Upper lobe of right lung (tissue), 1 donor: Measurements from ENCODE around the gene COL10A1. TPM values are rescaled to one million over a fixed set of nuclear protein-coding genes. Genes with fewer than 3 reads are reported as not detected.

Experiments used
- ATAC-seq: fragments of 200-7000 bp; cut with Tn5 transposase; one replicate; pipeline ENCODE4 v1.9.1; 2020; ENCODE audit warnings: mild to moderate bottlenecking, moderate library complexity
- DNase-seq: peaks from one replicate; pipeline ENCODE4 v3.0.0-alpha.2; 2020
- H3K27ac ChIP-seq: fragments of 200-600 bp; one replicate; pipeline ENCODE4 v1.8.0; 2022
- H3K27me3 ChIP-seq: fragments of 200-600 bp; one replicate; pipeline ENCODE4 v1.8.0; 2022; ENCODE audit warnings: mild to moderate bottlenecking
- H3K36me3 ChIP-seq: fragments of 200-600 bp; one replicate; pipeline ENCODE4 v1.8.0; 2022
- H3K4me1 ChIP-seq: fragments of 200-600 bp; one replicate; pipeline ENCODE4 v1.8.0; 2022
- H3K4me3 ChIP-seq: fragments of 200-600 bp; one replicate; pipeline ENCODE4 v1.8.0; 2022; ENCODE audit warnings: mild to moderate bottlenecking
- H3K9me3 ChIP-seq: fragments of 200-600 bp; one replicate; pipeline ENCODE4 v1.8.0; 2022
- CTCF ChIP-seq: fragments of 200-600 bp; IDR thresholded peaks from one replicate; pipeline ENCODE4 v1.8.0; 2022; ENCODE audit warnings: antibody characterized with exemption
- intact Hi-C: fragments of 100-400 bp; cut with DNase I; formaldehyde crosslinking; loops from one replicate; pipeline ENCODE4 v1.11.0; 2022
- total RNA-seq: library from RNA; stranded (reverse); fragmentation: NEBNext Ultra II Directional; extraction: Animal tissue kit (Norgen Biotek cat#: 25700); gene quantifications from one replicate; pipeline ENCODE4 v1.2.1, GENCODE V29; 2021
- donor health status: DM: no; HTN: yes; CAD: no; lungs with severe emphysema.

Gene COL10A1
- total RNA-seq, 1 donor from 2014 or later, result 2.8 TPM

GRCh38 chr6:116168148-116168547 is 42.2 kb upstream of the COL10A1 start:
- intact Hi-C loops, result no loop called here
- Histone ChIP-seq H3K36me3 (no peaks in the 10 kb centered on the region), H3K9me3 (peaks cover 4% of the 10 kb centered on the region), H3K27me3 (no peaks in the 10 kb centered on the region), H3K4me3 (no peak overlapping the region), H3K27ac (no peak overlapping the region), H3K4me1 (no peaks in the 10 kb centered on the region)
- DNase-seq, result no peak
- ATAC-seq, result no peak
- TF ChIP-seq CTCF, result no peak

- no peak for TF ChIP-seq CTCF
- Histone ChIP-seq H3K36me3 (no peaks in the 10 kb centered on the region), H3K27ac (no peak overlapping the region), H3K4me3 (no peak overlapping the region), H3K27me3 (no peaks in the 10 kb centered on the region), H3K9me3 (peaks cover 4% of the 10 kb centered on the region), H3K4me1 (no peaks in the 10 kb centered on the region)
- no peak for ATAC-seq
- intact Hi-C loops, result no loop called here
- no peak for DNase-seq
Measured at GRCh38 chr6:116166369-116166768, 40.4 kb upstream of the COL10A1 start.

GRCh38 chr6:116165596-116165995 is 39.7 kb upstream of the COL10A1 start:
- no peak for TF ChIP-seq CTCF
- ATAC-seq, result no peak

GRCh38 chr6:116159782-116160524 is 34.0 kb upstream of the COL10A1 start:
- no peak overlapping the region for H3K4me3 ChIP-seq
- H3K4me1 ChIP-seq, result no peaks in the 10 kb centered on the region
- no peak for DNase-seq
- no peaks in the 10 kb centered on the region for H3K27me3 ChIP-seq
- no peak for TF ChIP-seq CTCF
- no peaks in the 10 kb centered on the region for H3K9me3 ChIP-seq
- no peak overlapping the region for H3K27ac ChIP-seq
- intact Hi-C loops, result no loop called here
- ATAC-seq, result no peak
- no peaks in the 10 kb centered on the region for H3K36me3 ChIP-seq

More at GRCh38 chr6:116165596-116165995, 39.7 kb upstream of the COL10A1 start:
- Histone ChIP-seq H3K4me1 (no peaks in the 10 kb centered on the region), H3K27ac (no peak overlapping the region), H3K27me3 (no peaks in the 10 kb centered on the region), H3K4me3 (no peak overlapping the region), H3K9me3 (peaks cover 4% of the 10 kb centered on the region), H3K36me3 (no peaks in the 10 kb centered on the region)
- intact Hi-C loops, result no loop called here
- no peak for DNase-seq

GRCh38 chr6:116158641-116159040 is 32.7 kb upstream of the COL10A1 start:
- H3K4me1 ChIP-seq, result no peaks in the 10 kb centered on the region
- intact Hi-C loops, result no loop called here

More at GRCh38 chr6:116158641-116159040, 32.7 kb upstream of the COL10A1 start:
- no peak overlapping the region for H3K27ac ChIP-seq
- TF ChIP-seq CTCF, result no peak
- no peaks in the 10 kb centered on the region for H3K27me3 ChIP-seq
- no peaks in the 10 kb centered on the region for H3K36me3 ChIP-seq
- H3K4me3 ChIP-seq, result no peak overlapping the region
- ATAC-seq, result no peak
- no peaks in the 10 kb centered on the region for H3K9me3 ChIP-seq
- DNase-seq, result no peak
